ENCODE measurements around the gene INTS14.

- TF ChIP-seq, protein P1, sequence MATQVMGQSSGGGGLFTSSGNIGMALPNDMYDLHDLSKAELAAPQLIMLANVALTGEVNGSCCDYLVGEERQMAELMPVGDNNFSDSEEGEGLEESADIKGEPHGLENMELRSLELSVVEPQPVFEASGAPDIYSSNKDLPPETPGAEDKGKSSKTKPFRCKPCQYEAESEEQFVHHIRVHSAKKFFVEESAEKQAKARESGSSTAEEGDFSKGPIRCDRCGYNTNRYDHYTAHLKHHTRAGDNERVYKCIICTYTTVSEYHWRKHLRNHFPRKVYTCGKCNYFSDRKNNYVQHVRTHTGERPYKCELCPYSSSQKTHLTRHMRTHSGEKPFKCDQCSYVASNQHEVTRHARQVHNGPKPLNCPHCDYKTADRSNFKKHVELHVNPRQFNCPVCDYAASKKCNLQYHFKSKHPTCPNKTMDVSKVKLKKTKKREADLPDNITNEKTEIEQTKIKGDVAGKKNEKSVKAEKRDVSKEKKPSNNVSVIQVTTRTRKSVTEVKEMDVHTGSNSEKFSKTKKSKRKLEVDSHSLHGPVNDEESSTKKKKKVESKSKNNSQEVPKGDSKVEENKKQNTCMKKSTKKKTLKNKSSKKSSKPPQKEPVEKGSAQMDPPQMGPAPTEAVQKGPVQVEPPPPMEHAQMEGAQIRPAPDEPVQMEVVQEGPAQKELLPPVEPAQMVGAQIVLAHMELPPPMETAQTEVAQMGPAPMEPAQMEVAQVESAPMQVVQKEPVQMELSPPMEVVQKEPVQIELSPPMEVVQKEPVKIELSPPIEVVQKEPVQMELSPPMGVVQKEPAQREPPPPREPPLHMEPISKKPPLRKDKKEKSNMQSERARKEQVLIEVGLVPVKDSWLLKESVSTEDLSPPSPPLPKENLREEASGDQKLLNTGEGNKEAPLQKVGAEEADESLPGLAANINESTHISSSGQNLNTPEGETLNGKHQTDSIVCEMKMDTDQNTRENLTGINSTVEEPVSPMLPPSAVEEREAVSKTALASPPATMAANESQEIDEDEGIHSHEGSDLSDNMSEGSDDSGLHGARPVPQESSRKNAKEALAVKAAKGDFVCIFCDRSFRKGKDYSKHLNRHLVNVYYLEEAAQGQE (IDR thresholded peaks at IDR 0.05), result no peak
- TF ChIP-seq CTCF (IDR thresholded peaks at IDR 0.05; ENCODE audit: low read depth, low read length, missing input control), result no peak
- no peak for TF ChIP-seq RAD21 (IDR thresholded peaks at IDR 0.05)
- TF ChIP-seq SP1 (IDR thresholded peaks at IDR 0.05), result no peak
- no peak for TF ChIP-seq MAX (IDR thresholded peaks at IDR 0.05)
- TF ChIP-seq HNF4A (conservative IDR thresholded peaks at IDR 0.05), result no peak
Observed at GRCh38 chr15:65530318-65531111, 80.4 kb downstream of the INTS14 start, which contains the start of gene HACD3.

Data from liver (tissue), 3 donors.